Measurements from ENCODE around the gene OR52H1. TPM values are rescaled to one million over a fixed set of nuclear protein-coding genes. Genes with fewer than 3 reads are reported as not detected.

Gene OR52H1
- total RNA-seq, 1 donor from 2014 or later: not detected

DNA sequence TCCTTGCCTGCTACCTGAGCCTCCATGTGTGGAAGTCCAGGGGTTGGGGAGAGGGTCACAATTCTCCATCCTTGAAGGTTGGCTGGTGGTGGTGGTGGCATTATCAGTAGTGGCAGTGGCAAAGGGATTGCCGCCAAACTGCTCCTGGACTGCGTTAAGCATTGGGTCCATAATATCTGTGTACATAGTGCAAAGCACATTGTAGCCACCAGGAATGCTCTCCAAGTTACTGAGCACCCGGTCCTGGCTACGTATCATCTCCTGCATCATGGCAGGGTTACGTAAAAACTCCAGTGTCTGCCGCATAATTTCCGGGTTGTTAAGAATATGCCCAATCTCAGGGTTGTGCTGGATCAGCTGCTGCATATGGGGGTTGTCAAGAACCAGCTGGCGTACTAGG is 39.7 kb downstream of the OR52H1 start:
- H3K4me3 Mint-ChIP-seq: no peak overlapping the region
- H3K9me3 Mint-ChIP-seq: no peaks in the 10 kb centered on the region
- H3K4me1 Mint-ChIP-seq (ENCODE audit: unreplicated experiment): no peaks in the 10 kb centered on the region
- no peak overlapping the region for H3K27ac Mint-ChIP-seq
- TF ChIP-seq, protein P1, sequence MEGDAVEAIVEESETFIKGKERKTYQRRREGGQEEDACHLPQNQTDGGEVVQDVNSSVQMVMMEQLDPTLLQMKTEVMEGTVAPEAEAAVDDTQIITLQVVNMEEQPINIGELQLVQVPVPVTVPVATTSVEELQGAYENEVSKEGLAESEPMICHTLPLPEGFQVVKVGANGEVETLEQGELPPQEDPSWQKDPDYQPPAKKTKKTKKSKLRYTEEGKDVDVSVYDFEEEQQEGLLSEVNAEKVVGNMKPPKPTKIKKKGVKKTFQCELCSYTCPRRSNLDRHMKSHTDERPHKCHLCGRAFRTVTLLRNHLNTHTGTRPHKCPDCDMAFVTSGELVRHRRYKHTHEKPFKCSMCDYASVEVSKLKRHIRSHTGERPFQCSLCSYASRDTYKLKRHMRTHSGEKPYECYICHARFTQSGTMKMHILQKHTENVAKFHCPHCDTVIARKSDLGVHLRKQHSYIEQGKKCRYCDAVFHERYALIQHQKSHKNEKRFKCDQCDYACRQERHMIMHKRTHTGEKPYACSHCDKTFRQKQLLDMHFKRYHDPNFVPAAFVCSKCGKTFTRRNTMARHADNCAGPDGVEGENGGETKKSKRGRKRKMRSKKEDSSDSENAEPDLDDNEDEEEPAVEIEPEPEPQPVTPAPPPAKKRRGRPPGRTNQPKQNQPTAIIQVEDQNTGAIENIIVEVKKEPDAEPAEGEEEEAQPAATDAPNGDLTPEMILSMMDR (conservative IDR thresholded peaks at IDR 0.05): no peak
- peaks cover 10% of the 10 kb centered on the region for H3K27me3 Mint-ChIP-seq
- no peaks in the 10 kb centered on the region for H3K36me3 Mint-ChIP-seq
- DNase-seq (ENCODE audit: extremely low spot score, unreplicated experiment): no peak

DNA sequence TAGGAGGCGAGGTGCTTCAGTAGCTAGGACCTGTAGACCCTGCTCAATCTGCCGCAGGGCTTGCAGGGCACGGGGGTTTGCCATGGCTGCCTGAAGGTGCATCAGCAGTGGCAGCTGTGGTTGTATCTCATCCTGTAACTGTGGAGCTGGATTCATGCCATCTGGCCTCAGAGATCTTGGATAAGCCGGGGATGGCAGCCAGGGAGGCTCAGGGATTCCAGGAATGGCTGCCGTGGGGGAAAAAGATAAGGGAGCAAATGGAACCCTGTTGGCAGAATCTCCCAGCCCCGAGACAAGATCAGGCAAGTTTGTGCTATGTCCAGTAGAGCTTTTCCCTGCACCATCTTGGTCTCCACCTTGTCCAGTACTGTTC is 40.4 kb downstream of the OR52H1 start:
- TF ChIP-seq, protein P1 (conservative IDR thresholded peaks at IDR 0.05): no peak
- no peaks in the 10 kb centered on the region for H3K9me3 Mint-ChIP-seq
- DNase-seq (ENCODE audit: extremely low spot score, unreplicated experiment): no peak
- H3K4me1 Mint-ChIP-seq (ENCODE audit: unreplicated experiment): no peaks in the 10 kb centered on the region
- H3K27me3 Mint-ChIP-seq: peaks cover 10% of the 10 kb centered on the region
- no peak overlapping the region for H3K4me3 Mint-ChIP-seq
- H3K36me3 Mint-ChIP-seq: no peaks in the 10 kb centered on the region
- no peak overlapping the region for H3K27ac Mint-ChIP-seq

DNA sequence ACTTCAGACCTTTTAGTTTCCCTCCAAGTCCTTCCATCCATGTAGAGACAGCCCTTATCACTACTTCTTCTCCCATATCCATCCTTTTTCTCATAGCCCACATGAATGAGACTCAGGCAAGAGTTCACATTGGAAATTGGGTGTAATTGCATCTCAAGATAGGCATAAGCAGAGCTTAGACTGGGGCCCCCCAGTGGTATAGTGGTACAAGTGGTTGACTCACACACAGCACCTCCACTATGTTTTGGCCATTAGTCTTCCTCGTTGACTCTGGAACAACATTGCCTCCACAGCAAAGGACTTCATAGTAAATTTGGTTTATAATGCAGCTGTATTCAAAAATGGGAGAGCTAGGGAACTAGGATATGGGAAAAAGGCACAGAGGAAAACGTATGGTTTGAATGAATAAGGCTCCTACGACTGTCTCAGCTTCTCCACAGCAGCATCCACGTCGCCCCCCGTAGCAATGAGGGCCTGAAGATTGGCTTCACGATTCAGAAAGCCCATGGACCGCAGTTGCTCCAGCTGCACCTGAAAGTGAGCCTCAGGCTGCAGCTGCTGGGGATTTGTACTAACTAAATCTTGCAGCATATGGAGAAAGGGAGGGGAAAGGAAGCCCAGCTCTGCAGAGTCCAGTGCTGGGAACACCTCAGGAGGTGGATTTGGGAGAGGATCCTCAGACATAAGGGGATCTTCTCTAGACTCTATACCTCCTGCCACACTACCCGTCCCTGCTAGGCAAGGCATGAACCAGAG is 41.0 kb downstream of the OR52H1 start:
- TF ChIP-seq, protein P1 (conservative IDR thresholded peaks at IDR 0.05): no peak
- no peaks in the 10 kb centered on the region for H3K36me3 Mint-ChIP-seq
- no peaks in the 10 kb centered on the region for H3K9me3 Mint-ChIP-seq
- H3K4me1 Mint-ChIP-seq (ENCODE audit: unreplicated experiment): no peaks in the 10 kb centered on the region
- no peak for DNase-seq (ENCODE audit: extremely low spot score, unreplicated experiment)
- H3K4me3 Mint-ChIP-seq: no peak overlapping the region
- peaks cover 10% of the 10 kb centered on the region for H3K27me3 Mint-ChIP-seq
- no peak overlapping the region for H3K27ac Mint-ChIP-seq

DNA sequence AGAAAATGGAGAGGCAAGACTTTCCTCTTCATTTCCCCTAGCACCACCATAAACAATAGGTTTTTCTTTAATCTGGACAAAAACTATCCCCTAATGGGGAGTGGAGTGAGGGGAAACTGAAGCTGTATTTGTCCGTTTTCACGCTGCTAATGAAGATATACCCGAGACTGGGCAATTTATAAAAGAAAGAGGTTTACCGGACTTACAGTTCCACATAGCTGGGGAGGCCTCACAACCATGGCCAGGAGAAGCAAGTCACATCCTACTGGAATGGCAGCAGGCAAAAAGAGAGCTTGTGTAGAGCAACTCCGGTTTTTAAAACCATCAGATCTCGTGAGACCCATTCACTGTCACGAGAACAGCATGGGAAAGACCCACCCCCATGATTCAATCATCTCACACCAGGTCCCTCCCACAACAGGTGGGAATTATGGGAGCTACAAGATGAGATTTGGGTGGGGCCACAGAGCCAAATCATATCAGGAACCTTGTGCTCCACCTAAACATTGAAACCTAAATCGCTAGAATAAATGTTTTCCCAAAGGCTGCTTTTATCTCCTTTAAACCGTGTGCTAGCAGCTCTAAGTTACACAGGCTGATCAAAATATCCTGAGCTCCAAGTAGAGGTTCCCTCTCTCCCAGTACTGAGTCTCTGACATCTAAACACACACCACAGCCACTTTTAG is 42.8 kb downstream of the OR52H1 start:
- H3K27ac Mint-ChIP-seq: no peak overlapping the region
- peaks cover 5% of the 10 kb centered on the region for H3K27me3 Mint-ChIP-seq
- H3K4me3 Mint-ChIP-seq: no peak overlapping the region
- H3K4me1 Mint-ChIP-seq (ENCODE audit: unreplicated experiment): no peaks in the 10 kb centered on the region
- H3K36me3 Mint-ChIP-seq: no peaks in the 10 kb centered on the region
- no peak for DNase-seq (ENCODE audit: extremely low spot score, unreplicated experiment)
- no peaks in the 10 kb centered on the region for H3K9me3 Mint-ChIP-seq
- TF ChIP-seq, protein P1 (conservative IDR thresholded peaks at IDR 0.05): no peak

DNA sequence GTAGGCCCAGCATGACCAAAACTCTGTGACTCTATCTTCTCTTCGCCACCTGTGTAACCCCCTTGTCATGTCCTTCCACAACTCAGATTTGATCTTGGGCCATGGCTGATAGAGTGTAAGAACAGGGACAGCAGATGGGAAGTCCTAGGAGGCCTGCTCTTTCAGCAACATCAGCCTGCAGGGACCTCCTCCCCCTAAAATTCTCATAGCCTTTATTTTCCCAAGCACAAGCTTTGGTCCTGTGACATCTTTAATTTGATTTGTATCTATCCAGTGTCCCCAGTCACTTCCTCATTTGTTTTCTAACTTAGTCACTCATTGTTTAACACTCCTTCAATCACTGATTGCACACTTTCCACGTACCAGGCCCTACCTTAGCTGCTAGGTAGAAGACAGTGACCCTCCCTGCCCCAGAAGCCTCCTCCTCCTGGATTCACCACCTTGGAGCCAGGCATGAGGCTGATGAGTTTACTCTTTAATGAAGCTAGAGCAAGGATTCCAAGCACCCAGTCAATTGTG is 43.9 kb downstream of the OR52H1 start:
- H3K4me1 Mint-ChIP-seq (ENCODE audit: unreplicated experiment): no peaks in the 10 kb centered on the region
- H3K27me3 Mint-ChIP-seq: peaks cover 5% of the 10 kb centered on the region
- TF ChIP-seq, protein P1 (conservative IDR thresholded peaks at IDR 0.05): no peak
- H3K36me3 Mint-ChIP-seq: no peaks in the 10 kb centered on the region
- no peak overlapping the region for H3K4me3 Mint-ChIP-seq
- no peak for DNase-seq (ENCODE audit: extremely low spot score, unreplicated experiment)
- H3K9me3 Mint-ChIP-seq: no peaks in the 10 kb centered on the region
- no peak overlapping the region for H3K27ac Mint-ChIP-seq
